Measurements from ENCODE around the gene MAMDC4.

DNA sequence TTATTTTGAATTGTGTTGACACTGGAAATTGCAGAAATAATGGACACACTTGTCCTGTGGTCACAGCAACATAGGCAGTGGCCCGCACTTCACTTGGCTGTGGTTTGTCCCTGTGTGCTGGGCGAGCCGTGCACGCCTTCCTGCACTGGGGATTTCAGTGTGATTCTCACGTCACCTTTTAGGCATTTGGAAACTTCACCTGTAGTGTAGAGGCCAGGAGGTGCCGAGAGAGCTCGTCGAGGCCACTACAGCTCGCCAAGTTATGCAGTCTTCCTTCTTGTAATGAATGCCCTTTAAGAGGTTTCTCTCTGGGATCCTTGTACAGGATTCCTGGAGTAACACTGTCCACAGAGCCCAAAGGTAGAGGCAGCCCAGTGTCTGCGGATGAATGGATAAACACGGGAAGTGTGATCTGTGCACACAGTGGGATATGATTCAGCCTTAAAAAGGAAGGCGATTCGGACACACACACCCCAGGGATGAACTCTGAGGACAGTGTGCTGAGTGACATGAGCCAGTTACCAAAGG is 48.9 kb downstream of the MAMDC4 start:
- TF ChIP-seq POLR2A (IDR thresholded peaks at IDR 0.05; ENCODE audit: low read depth, low read length) (no peak), POLR2AphosphoS5 (IDR thresholded peaks at IDR 0.05; ENCODE audit: low read depth, low read length) (no peak)

All from GM12892 (cell line).